Hepatocyte (in vitro differentiated cells): Measurements from ENCODE around the gene AGAP2. TPM values are rescaled to one million over a fixed set of nuclear protein-coding genes. Genes with fewer than 3 reads are reported as not detected.

Experiments
- DNase-seq: peaks from one replicate; pipeline ENCODE4 v3.0.0-alpha.2; 2016; ENCODE audit warnings: low spot score
- H2AFZ ChIP-seq: fragments of 200-600 bp; sonication (generic); 2 replicates; pipeline ENCODE4 v1.6.0; 2016; ENCODE audit warnings: antibody characterized with exemption, mild to moderate bottlenecking
- H3K27ac ChIP-seq: fragments of 200-600 bp; sonication (generic); 2 replicates; pipeline ENCODE4 v1.5.1; 2016; ENCODE audit warnings: mild to moderate bottlenecking
- H3K27me3 ChIP-seq: fragments of 200-600 bp; sonication (generic); 2 replicates; pipeline ENCODE4 v1.6.1; 2016
- H3K36me3 ChIP-seq: fragments of 200-600 bp; sonication (generic); replicated peaks from 2 replicates; pipeline ENCODE4 v1.5.1; 2016; ENCODE audit warnings: low read depth; ENCODE audit not compliant: insufficient read depth
- H3K4me1 ChIP-seq: fragments of 200-600 bp; sonication (generic); 2 replicates; pipeline ENCODE4 v1.5.1; 2016; ENCODE audit warnings: mild to moderate bottlenecking, moderate library complexity; ENCODE audit not compliant: insufficient read depth
- H3K4me2 ChIP-seq: fragments of 200-600 bp; sonication (generic); 2 replicates; pipeline ENCODE4 v1.6.0; 2016
- H3K4me3 ChIP-seq: fragments of 200-600 bp; sonication (generic); 2 replicates; pipeline ENCODE4 v1.5.1; 2016; ENCODE audit warnings: mild to moderate bottlenecking
- H3K79me2 ChIP-seq: fragments of 200-600 bp; sonication (generic); 2 replicates; pipeline ENCODE4 v1.6.0; 2017; ENCODE audit warnings: mild to moderate bottlenecking
- H3K9me2 ChIP-seq: fragments of 200-600 bp; sonication (generic); replicated peaks from 2 replicates; pipeline ENCODE4 v1.6.0; 2017; ENCODE audit warnings: mild to moderate bottlenecking; ENCODE audit not compliant: insufficient read depth
- H3K9me3 ChIP-seq: fragments of 200-600 bp; sonication (generic); 2 replicates; pipeline ENCODE4 v1.5.1; 2016; ENCODE audit warnings: low read depth, mild to moderate bottlenecking
- H4K20me1 ChIP-seq: fragments of 200-600 bp; sonication (generic); 2 replicates; pipeline ENCODE4 v1.6.0; 2016; ENCODE audit warnings: mild to moderate bottlenecking; ENCODE audit not compliant: insufficient read depth, poor library complexity, severe bottlenecking
- EZH2 ChIP-seq: fragments of 200-600 bp; sonication (generic); IDR thresholded peaks from 2 replicates; pipeline ENCODE4 v1.6.1; 2016; ENCODE audit warnings: antibody characterized with exemption, mild to moderate bottlenecking, borderline replicate concordance
- EZH2phosphoT487 ChIP-seq: fragments of 200-600 bp; sonication (generic); IDR thresholded peaks from one replicate; pipeline ENCODE4 v1.6.1; 2018; ENCODE audit warnings: antibody characterized with exemption, mild to moderate bottlenecking, low read depth, moderate library complexity; ENCODE audit not compliant: unreplicated experiment, severe bottlenecking
- WGBS: methylation state at CpG from one replicate; pipeline ENCODE4 v1.1.6; 2016; ENCODE audit warnings: low lambda C conversion rate; ENCODE audit errors: missing lambda C conversion rate; 5-methylcytosine and 5-hydroxymethylcytosine counted together
- polyA plus RNA-seq: library from polyadenylated mRNA; unstranded; fragments of >200 nt; fragmentation: Nextera tagmentation; extraction: Ambion mirVana; gene quantifications from 2 replicates; pipeline ENCODE4 v1.2.1, GENCODE V29; 2016
- total RNA-seq: library from RNA; depleted of rRNA; stranded (reverse); fragments of >200 nt; gene quantifications from 2 replicates; pipeline ENCODE4 v1.2.3, GENCODE V29; 2014
- TF ChIP-seq, protein P1 (sequence below): fragments of 200-600 bp; sonication (generic); IDR thresholded peaks from 2 replicates; pipeline ENCODE4 v1.5.1; 2016; ENCODE audit warnings: antibody characterized with exemption, mild to moderate bottlenecking; ENCODE audit not compliant: poor library complexity

AGAP2 gene
- total and polyA plus RNA-seq, 2 experiments from 2014 or later = 0.04 to 0.33 TPM

DNA sequence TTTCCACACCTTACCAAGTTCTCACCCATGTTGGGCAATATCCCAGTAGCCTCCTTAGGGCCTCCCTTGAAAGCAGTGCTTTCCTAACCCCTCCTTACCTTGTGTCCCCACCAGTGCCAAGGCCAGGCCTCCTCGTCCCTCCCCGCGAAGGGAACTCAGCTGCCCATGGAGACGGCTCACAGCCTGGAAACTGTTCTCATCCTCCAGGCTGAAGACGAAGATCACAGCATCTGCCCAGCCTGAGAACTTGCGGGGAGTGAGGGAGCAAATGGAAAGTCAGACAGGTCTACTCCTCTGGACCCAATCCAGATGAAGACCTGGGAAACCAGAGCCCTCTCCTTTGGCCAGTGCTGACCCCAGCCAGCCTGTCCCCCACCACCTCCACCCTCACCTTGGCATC is 4.6 kb downstream of the AGAP2 start:
- no peak overlapping the region for H2AFZ ChIP-seq
- no peaks in the 10 kb centered on the region for H3K36me3 ChIP-seq
- no peaks in the 10 kb centered on the region for H4K20me1 ChIP-seq
- H3K9me2 ChIP-seq = no peaks in the 10 kb centered on the region
- DNase-seq = no peak
- H3K27ac ChIP-seq = no peak overlapping the region
- H3K27me3 ChIP-seq = peaks cover 98% of the 10 kb centered on the region
- TF ChIP-seq, protein P1, sequence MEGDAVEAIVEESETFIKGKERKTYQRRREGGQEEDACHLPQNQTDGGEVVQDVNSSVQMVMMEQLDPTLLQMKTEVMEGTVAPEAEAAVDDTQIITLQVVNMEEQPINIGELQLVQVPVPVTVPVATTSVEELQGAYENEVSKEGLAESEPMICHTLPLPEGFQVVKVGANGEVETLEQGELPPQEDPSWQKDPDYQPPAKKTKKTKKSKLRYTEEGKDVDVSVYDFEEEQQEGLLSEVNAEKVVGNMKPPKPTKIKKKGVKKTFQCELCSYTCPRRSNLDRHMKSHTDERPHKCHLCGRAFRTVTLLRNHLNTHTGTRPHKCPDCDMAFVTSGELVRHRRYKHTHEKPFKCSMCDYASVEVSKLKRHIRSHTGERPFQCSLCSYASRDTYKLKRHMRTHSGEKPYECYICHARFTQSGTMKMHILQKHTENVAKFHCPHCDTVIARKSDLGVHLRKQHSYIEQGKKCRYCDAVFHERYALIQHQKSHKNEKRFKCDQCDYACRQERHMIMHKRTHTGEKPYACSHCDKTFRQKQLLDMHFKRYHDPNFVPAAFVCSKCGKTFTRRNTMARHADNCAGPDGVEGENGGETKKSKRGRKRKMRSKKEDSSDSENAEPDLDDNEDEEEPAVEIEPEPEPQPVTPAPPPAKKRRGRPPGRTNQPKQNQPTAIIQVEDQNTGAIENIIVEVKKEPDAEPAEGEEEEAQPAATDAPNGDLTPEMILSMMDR = no peak
- TF ChIP-seq EZH2phosphoT487 (no peak), EZH2 (no peak)
- no peak overlapping the region for H3K4me3 ChIP-seq
- no peaks in the 10 kb centered on the region for H3K79me2 ChIP-seq
- H3K9me3 ChIP-seq = no peaks in the 10 kb centered on the region
- no peak overlapping the region for H3K4me2 ChIP-seq
- peaks cover 23% of the 10 kb centered on the region for H3K4me1 ChIP-seq
- WGBS = 69% methylated on average over 6 of the region's 6 CpGs

DNA sequence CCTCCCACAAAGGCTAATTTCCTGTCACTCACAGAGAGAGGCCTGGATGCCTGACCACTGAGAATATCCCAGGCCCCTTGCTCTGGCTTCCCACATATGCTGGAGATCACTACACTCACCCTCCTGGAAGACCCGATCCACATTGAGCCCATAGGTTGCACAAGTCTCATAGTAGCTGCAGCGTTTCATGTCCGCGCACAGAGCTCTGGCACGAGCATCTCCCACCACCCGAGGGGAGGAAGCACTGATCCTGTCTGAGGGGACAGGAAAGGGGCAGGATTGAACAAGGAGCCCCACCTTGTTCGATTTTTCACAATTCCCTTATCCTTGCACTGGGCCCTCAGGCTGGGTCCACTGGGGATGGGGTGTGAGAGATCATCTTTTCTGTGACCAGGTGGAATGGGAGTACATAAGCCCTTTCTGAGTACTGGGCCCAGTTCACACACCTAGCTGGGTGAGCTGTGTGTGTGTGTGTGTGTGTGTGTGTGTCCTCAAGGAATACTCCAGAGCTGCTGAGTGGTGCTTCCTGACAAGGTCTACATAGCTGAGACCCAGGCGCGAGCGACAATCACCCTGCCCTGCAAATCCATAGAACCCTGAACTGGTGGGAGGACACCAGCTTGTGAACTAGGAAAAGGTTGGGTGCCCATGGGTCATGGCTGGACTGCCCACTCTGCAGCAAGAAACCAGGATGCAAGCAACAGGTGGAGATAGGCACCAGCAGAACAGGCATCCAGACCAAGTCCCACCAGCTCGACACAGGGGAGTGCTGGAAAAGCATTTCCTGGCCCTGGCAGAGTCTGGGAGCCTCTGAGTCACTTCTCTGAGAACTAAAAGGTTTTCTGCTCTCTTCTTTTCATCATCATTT is 5.6 kb downstream of the AGAP2 start:
- Histone ChIP-seq H3K9me2 (no peaks in the 10 kb centered on the region), H3K4me3 (no peak overlapping the region), H3K27ac (no peak overlapping the region), H3K9me3 (no peaks in the 10 kb centered on the region), H4K20me1 (no peaks in the 10 kb centered on the region), H3K4me2 (no peak overlapping the region), H2AFZ (no peak overlapping the region), H3K79me2 (no peaks in the 10 kb centered on the region), H3K4me1 (peaks cover 22% of the 10 kb centered on the region), H3K36me3 (no peaks in the 10 kb centered on the region), H3K27me3 (peaks cover 96% of the 10 kb centered on the region)
- TF ChIP-seq EZH2 (no peak), EZH2phosphoT487 (no peak)
- TF ChIP-seq, protein P1 = no peak
- WGBS = 85% methylated on average over 11 of the region's 11 CpGs
- DNase-seq = no peak

GRCh38 chr12:57732270-57732669 is 6.3 kb downstream of the AGAP2 start:
- no peaks in the 10 kb centered on the region for H3K9me3 ChIP-seq
- no peak overlapping the region for H3K4me3 ChIP-seq
- no peaks in the 10 kb centered on the region for H4K20me1 ChIP-seq
- H3K36me3 ChIP-seq = no peaks in the 10 kb centered on the region
- TF ChIP-seq EZH2 = no peak
- TF ChIP-seq, protein P1 = no peak
- no peak for TF ChIP-seq EZH2phosphoT487
- DNase-seq = no peak
- H3K27ac ChIP-seq = no peak overlapping the region
- peaks cover 96% of the 10 kb centered on the region for H3K27me3 ChIP-seq
- no peaks in the 10 kb centered on the region for H3K9me2 ChIP-seq
- H3K79me2 ChIP-seq = no peaks in the 10 kb centered on the region
- H3K4me1 ChIP-seq = peaks cover 15% of the 10 kb centered on the region
- no peak overlapping the region for H3K4me2 ChIP-seq
- H2AFZ ChIP-seq = no peak overlapping the region
- WGBS = 65% methylated on average over 4 of the region's 4 CpGs
